Neural crest cell (in vitro differentiated cells): ENCODE measurements around the gene FUNDC2. TPM values are rescaled to one million over a fixed set of nuclear protein-coding genes. Genes with fewer than 3 reads are reported as not detected.
"Not testable (repeated sequence)": the region's sequence is repeated elsewhere in the genome, so short reads cannot be mapped to it uniquely, and the experiment has no call there.

Experiments used
- DNase-seq: peaks from one replicate; pipeline ENCODE4 v3.0.0; 2021; ENCODE audit warnings: low read depth, mixed read lengths, low spot score
- H3K27ac Mint-ChIP-seq: one replicate; pipeline ENCODE4 v1.8.0; 2021; ENCODE audit warnings: mild to moderate bottlenecking, mixed read lengths; ENCODE audit not compliant: unreplicated experiment
- H3K27me3 Mint-ChIP-seq: 2 replicates; pipeline ENCODE4 v1.8.0; 2021; ENCODE audit warnings: low read depth, mild to moderate bottlenecking, mixed read lengths
- H3K36me3 Mint-ChIP-seq: 2 replicates; pipeline ENCODE4 v1.8.0; 2021; ENCODE audit warnings: low read depth, mild to moderate bottlenecking, mixed read lengths
- H3K4me1 Mint-ChIP-seq: 2 replicates; pipeline ENCODE4 v1.8.0; 2021; ENCODE audit warnings: mixed read lengths
- H3K4me3 Mint-ChIP-seq: one replicate; pipeline ENCODE4 v1.8.0; 2021; ENCODE audit warnings: mild to moderate bottlenecking, mixed read lengths
- H3K9me3 Mint-ChIP-seq: 2 replicates; pipeline ENCODE4 v1.8.0; 2021; ENCODE audit warnings: mixed read lengths
- CTCF ChIP-seq: fragments of 200-600 bp; sonication (generic); conservative IDR thresholded peaks from 2 replicates; pipeline ENCODE4 v1.5.0; 2021; ENCODE audit warnings: antibody characterized with exemption, mild to moderate bottlenecking
- total RNA-seq: library from RNA; stranded (reverse); gene quantifications from 2 replicates; pipeline ENCODE4 v1.2.1, GENCODE V29; 2021

FUNDC2 gene
- total RNA-seq, 1 donor from 2014 or later, result 105 TPM

- TF ChIP-seq CTCF, result no peak
- Mint-ChIP-seq H3K4me3 (no peak overlapping the region), H3K27ac (no peak overlapping the region), H3K9me3 (peaks cover 2% of the 10 kb centered on the region), H3K36me3 (peaks cover 2% of the 10 kb centered on the region), H3K4me1 (peaks cover 6% of the 10 kb centered on the region), H3K27me3 (no peaks in the 10 kb centered on the region)
- DNase-seq, result no peak
These were observed 28.3 kb upstream of the FUNDC2 start for GRCh38 chrX:154998204-154998880.

DNA sequence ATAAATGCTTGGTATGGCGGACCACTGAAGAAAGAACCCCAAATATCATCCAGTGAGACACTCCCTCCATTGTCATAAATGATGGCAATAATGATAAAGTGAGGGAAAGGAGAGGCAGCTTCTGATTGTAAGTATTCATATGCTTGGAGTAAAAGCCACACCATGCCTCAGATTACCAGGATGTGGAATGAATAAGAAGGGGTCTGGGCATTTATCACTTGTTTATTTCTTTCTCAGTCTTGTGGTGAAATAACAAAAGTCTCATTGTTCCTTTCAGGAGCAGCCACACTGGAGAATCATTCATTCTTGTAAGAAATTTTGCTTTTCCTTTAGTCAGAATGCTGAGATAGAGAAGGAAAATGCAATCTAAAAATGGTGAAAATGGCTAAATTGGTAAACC lies 25.8 kb upstream of the FUNDC2 start:
- H3K27ac Mint-ChIP-seq, result no peak overlapping the region
- H3K9me3 Mint-ChIP-seq, result peaks cover 8% of the 10 kb centered on the region
- peaks cover 6% of the 10 kb centered on the region for H3K4me1 Mint-ChIP-seq
- no peak for DNase-seq
- H3K4me3 Mint-ChIP-seq, result no peak overlapping the region
- no peaks in the 10 kb centered on the region for H3K27me3 Mint-ChIP-seq
- peaks cover 2% of the 10 kb centered on the region for H3K36me3 Mint-ChIP-seq
- TF ChIP-seq CTCF, result no peak

DNA sequence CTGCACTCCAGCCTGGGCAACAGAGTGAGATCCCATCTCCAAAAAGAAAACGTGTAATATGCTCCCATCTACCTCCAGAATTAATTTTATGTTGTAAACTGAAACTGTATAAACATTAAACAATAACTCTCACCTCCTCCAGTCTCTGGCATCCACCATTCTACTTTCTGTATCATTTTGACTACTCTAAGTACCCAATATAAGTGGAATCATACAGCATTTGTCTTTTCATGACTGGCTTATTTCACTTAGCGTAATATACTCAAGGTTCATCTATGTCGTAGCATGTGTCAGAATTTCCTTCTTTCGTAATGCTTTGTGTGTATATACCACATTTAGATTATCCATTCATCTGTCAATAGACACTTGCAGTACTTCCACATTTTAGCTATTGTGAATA lies 24.8 kb upstream of the FUNDC2 start:
- no peak overlapping the region for H3K4me3 Mint-ChIP-seq
- peaks cover 6% of the 10 kb centered on the region for H3K4me1 Mint-ChIP-seq
- no peak overlapping the region for H3K27ac Mint-ChIP-seq
- H3K9me3 Mint-ChIP-seq, result peaks cover 6% of the 10 kb centered on the region
- no peak for DNase-seq
- no peak for TF ChIP-seq CTCF
- H3K36me3 Mint-ChIP-seq, result no peaks in the 10 kb centered on the region
- no peaks in the 10 kb centered on the region for H3K27me3 Mint-ChIP-seq

DNA sequence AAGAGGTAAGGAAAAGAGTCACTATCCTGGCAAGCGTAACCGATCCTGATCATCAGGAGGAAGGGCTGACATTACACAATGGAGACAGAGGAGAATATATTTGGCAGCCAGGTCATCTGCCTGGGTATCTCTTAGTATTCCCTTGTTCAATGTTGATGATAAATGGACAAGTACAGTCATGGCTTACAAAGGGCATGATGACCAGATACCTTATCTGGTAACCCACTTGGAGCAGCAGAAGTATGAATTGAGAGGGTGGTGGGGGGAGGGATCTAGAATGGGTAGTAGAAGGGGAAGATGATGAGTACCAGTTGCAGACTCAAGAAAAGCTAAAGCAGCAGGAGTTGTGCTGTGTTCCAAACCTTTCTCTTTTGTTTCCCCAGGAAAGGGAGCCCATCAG lies 21.5 kb upstream of the FUNDC2 start:
- H3K36me3 Mint-ChIP-seq, result no peaks in the 10 kb centered on the region
- H3K27ac Mint-ChIP-seq, result no peak overlapping the region
- H3K4me3 Mint-ChIP-seq, result no peak overlapping the region
- no peaks in the 10 kb centered on the region for H3K27me3 Mint-ChIP-seq
- no peak for TF ChIP-seq CTCF
- DNase-seq, result no peak
- H3K4me1 Mint-ChIP-seq, result peaks cover 6% of the 10 kb centered on the region
- H3K9me3 Mint-ChIP-seq, result peaks cover 6% of the 10 kb centered on the region

DNA sequence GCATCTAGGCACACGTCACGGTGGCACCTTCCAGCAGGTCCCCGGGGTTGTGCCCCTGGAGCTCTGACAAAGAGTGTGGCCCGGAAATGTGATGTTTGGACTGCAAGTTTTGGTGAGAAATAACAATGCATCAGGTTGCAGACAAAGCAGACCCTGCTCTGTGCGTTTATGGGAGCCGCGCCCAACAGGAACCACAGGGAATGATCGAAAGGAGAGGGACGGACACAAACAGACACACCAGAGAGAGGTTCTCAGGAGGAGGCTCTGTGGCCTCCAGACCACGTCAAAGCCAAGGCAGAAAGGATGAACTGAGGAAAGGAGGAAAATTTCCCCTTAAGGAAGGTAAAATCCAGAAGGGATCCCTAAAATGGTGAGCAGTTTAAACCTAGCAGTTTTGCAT lies 20.3 kb upstream of the FUNDC2 start:
- not testable (repeated sequence) for H3K9me3 Mint-ChIP-seq, H3K4me3 Mint-ChIP-seq, DNase-seq, H3K36me3 Mint-ChIP-seq, H3K27me3 Mint-ChIP-seq, H3K4me1 Mint-ChIP-seq, H3K27ac Mint-ChIP-seq

- H3K27ac Mint-ChIP-seq, H3K4me3 Mint-ChIP-seq, H3K4me1 Mint-ChIP-seq, H3K27me3 Mint-ChIP-seq, DNase-seq, H3K9me3 Mint-ChIP-seq, H3K36me3 Mint-ChIP-seq: not testable (repeated sequence)
These were observed 19.6 kb upstream of the FUNDC2 start for GRCh38 chrX:155006913-155007671.

DNA sequence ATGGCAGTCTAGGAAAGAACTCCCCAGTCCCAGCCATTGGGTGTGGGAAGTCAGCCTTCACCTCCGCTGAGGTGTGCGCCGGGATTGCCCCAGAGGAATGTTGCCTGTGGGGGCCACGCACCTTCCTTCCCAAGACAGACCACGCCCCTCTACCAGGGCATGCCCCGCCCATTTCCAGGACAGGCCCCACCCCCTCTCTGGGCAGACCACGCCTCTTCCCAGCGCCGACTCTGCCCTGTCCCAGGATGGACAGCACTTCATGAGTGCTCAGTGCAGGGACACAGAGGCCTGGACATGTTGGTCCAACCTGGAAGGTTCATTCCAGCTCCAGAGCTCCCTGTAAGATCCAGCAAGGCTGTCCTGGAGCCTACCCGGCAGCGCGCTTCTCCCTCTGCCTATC lies 18.1 kb upstream of the FUNDC2 start:
- not testable (repeated sequence) for DNase-seq, H3K36me3 Mint-ChIP-seq, H3K4me1 Mint-ChIP-seq, H3K27ac Mint-ChIP-seq, H3K9me3 Mint-ChIP-seq, H3K4me3 Mint-ChIP-seq, H3K27me3 Mint-ChIP-seq
